SU-DHL-6 (cell line): ENCODE measurements around the gene PARVA.

ENCODE experiments used
- CTCF ChIP-seq: fragments of 200-600 bp; sonication (generic); IDR thresholded peaks from one replicate; pipeline ENCODE4 v1.5.1; 2017; ENCODE audit warnings: antibody characterized with exemption, mild to moderate bottlenecking, low read length, moderate library complexity; ENCODE audit not compliant: insufficient read depth, poor library complexity, severe bottlenecking
- EZH2phosphoT487 ChIP-seq: fragments of 200-600 bp; sonication (generic), shearing (Covaris generic); conservative IDR thresholded peaks from 2 replicates; pipeline ENCODE4 v1.6.1; 2018; ENCODE audit warnings: mild to moderate bottlenecking, antibody characterized with exemption, low read length, moderate library complexity, mixed read lengths

DNA sequence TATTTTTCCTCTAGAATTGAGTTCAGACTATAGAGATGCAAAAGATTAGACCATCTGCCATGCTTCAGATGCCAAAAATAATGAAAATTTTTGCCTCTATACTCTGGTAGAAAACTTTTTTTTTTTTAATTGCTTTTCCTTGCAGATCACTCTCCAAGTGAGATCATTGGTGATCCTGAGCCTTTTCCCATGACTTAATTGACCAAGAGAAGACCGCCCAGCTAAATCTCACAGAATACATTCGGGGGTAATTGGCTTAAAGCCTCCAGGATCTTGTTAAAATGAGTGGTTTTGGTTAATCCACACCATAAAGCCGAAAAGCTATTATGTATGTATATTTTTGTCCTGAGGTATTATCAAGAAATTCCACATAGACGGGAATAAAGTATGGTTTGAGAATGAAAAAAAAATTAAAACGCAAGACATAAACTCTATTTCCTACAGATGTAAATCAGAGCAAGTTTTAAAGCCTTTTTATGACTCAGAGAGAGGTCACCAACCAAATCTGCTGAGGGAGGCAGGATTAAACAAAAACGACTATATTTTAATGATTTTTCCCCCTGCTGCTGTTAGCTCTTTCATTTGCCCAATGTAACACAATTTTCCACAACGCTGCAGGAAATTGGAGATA is 64.0 kb downstream of the PARVA start:
- TF ChIP-seq EZH2phosphoT487, result no peak
- no peak for TF ChIP-seq CTCF
